ENCODE measurements around the gene APRT. TPM values are rescaled to one million over a fixed set of nuclear protein-coding genes. Genes with fewer than 3 reads are reported as not detected.

Gene APRT
- total RNA-seq, 1 experiment from 2014 or later = 134 TPM

DNA sequence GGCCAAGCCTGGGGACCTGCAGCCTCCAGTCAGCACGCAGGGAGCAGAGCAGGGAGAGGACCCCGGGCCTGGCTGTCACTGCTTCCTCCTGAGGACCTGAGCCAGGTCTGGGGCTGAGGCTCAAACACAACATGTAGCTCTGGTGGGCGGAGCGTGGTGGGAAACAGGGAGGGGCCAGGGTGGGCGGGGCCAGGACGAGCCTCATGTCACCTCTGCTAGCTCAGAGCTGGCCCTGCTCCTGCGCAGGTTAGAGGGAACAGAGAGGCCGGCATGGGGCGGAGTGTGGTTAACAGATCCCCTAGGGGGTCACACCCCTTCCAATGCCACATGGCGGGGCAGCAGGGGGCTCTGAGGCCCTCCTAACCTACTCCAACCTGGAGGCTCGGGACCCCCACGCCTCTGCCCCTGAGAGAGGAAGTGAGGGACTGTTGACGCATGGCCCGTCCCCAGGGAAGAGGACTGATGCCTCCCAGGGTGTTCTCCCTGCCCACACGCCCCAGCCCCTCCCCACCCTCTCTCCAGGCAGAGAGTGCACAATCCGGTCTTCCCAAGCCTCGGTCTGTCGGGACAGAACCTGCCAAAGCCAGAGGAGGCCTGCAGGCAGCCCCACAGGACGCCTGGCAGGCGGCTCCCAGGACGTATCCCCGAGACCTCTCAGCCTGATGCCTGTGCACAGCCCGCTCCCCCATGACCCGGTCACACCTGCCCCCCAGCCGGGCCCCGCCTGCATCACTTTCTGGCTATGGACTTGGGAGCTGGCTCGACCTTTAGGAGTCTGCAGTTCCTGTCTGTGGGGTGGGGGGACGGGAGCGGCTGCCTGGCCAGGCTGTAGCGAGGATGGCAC, 41.9 kb downstream of the APRT start:
- intact Hi-C loops (cut with micrococcal nuclease; ENCODE audit: unreplicated experiment) = no loop called here
- Histone ChIP-seq H3K27me3 (replicated peaks; ENCODE audit: insufficient read depth, low read depth, low read length, poor library complexity) (no peaks in the 10 kb centered on the region), H3K36me3 (ENCODE audit: insufficient read depth, low read length, poor library complexity, severe bottlenecking) (no peaks in the 10 kb centered on the region), H3K4me3 (ENCODE audit: low read depth, low read length, poor library complexity, severe bottlenecking) (peak overlapping the region; percentile 29), H3K27ac (ENCODE audit: low read depth, low read length, poor library complexity, severe bottlenecking) (peak overlapping the region; percentile 93), H3K9me3 (ENCODE audit: low read depth, low read length, poor library complexity, severe bottlenecking) (no peaks in the 10 kb centered on the region), H3K4me1 (ENCODE audit: insufficient read depth, low read length, poor library complexity, severe bottlenecking) (peaks cover 64% of the 10 kb centered on the region)
- DNase-seq (ENCODE audit: low spot score) = peak; percentile 78
- BruUV-seq (replicated peaks) = no TSS peak
- POLR2A ChIA-PET (ENCODE audit: low non-redundant PET) = interaction anchor here (0.6 to 1.0 kb wide), 2 partner anchors 13 to 407 kb away, joined by 3 read pairs; no protein-coding TSS in a partner anchor
- CTCF ChIA-PET = interaction anchor here (1.1 to 1.4 kb wide), 2 partner anchors 12 to 15 kb away, joined by 5 read pairs; partner anchors contain the start of gene PIEZO1
- TF ChIP-seq EZH2 (IDR thresholded peaks at IDR 0.05; ENCODE audit: borderline replicate concordance, low read depth, low read length, poor library complexity, severe bottlenecking) (no peak), CTCF (conservative IDR thresholded peaks at IDR 0.05; ENCODE audit: low read depth, low read length) (no peak)

DNA sequence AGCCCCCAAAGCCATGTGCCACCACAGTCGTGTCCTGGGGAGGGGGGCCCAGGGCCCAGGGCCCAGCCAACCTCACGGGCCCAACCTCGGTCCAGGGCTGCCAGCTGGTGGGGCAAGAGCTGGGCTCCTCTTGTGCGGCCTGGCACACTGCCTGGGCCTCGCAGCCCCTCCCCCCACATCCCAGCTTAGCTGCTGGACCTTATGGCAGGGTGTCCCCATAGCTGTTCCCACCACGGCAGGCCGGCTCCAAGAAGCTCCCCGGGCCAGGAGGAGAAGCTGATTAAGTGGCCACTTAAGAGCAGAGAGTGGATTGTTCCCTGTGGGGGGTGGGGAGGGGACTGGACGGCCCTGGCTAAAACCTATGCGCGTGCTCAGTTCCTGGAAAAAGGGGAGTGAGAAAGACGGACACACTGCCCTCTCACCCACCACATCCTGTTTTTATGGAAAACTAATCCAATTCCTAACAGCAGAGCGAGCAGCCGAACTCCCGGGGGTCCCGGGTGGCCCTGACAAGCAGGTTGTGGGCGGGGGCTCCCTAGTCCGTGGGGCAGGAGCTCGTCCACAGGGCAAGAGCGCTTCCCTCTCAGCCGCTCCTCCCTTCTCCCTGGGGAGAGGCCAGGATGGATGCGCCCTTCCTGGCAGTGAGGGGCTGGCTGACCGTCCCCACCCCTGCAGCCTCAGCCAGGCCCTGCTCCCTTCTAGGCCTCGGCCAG, 43.5 kb downstream of the APRT start:
- Histone ChIP-seq H3K27me3 (replicated peaks; ENCODE audit: insufficient read depth, low read depth, low read length, poor library complexity) (no peaks in the 10 kb centered on the region), H3K4me3 (ENCODE audit: low read depth, low read length, poor library complexity, severe bottlenecking) (no peak overlapping the region), H3K36me3 (ENCODE audit: insufficient read depth, low read length, poor library complexity, severe bottlenecking) (peaks cover 4% of the 10 kb centered on the region), H3K9me3 (ENCODE audit: low read depth, low read length, poor library complexity, severe bottlenecking) (no peaks in the 10 kb centered on the region), H3K4me1 (ENCODE audit: insufficient read depth, low read length, poor library complexity, severe bottlenecking) (peaks cover 57% of the 10 kb centered on the region), H3K27ac (ENCODE audit: low read depth, low read length, poor library complexity, severe bottlenecking) (peak overlapping the region; percentile 75)
- no peak for DNase-seq (ENCODE audit: low spot score)
- no TSS peak for BruUV-seq (replicated peaks)
- TF ChIP-seq CTCF (conservative IDR thresholded peaks at IDR 0.05; ENCODE audit: low read depth, low read length) = no peak
- TF ChIP-seq EZH2 (IDR thresholded peaks at IDR 0.05; ENCODE audit: borderline replicate concordance, low read depth, low read length, poor library complexity, severe bottlenecking) = no peak
- intact Hi-C loops (cut with micrococcal nuclease; ENCODE audit: unreplicated experiment) = no loop called here
- CTCF ChIA-PET = no interaction called here
- POLR2A ChIA-PET (ENCODE audit: low non-redundant PET) = no interaction called here

DNA sequence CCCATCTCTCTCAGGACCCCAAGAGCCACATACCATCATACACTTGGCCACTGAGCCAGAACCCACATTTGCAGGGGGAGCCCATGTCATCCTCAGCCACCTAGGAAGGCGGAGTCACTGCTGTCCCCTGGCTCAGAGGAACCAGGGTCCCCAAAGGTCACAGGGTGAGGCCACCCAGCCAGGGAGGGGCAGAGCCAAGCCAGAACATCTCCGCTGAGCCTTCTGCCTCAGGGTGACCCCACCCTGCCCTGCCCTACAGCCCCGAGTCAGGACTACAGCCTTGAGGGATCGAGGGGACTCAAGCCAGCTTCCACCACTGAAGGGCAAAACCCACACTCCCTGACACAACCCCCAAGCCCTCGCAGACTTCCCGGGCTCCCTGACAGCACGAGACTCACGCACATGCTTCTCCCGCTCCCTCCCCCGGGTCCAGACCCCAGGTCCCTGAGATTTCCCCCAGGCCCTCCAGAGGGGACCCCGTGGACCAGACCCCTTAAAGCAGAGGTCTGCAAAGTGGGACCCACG, 44.1 kb downstream of the APRT start:
- Histone ChIP-seq H3K27me3 (replicated peaks; ENCODE audit: insufficient read depth, low read depth, low read length, poor library complexity) (no peaks in the 10 kb centered on the region), H3K36me3 (ENCODE audit: insufficient read depth, low read length, poor library complexity, severe bottlenecking) (peaks cover 4% of the 10 kb centered on the region), H3K9me3 (ENCODE audit: low read depth, low read length, poor library complexity, severe bottlenecking) (no peaks in the 10 kb centered on the region), H3K4me3 (ENCODE audit: low read depth, low read length, poor library complexity, severe bottlenecking) (no peak overlapping the region), H3K27ac (ENCODE audit: low read depth, low read length, poor library complexity, severe bottlenecking) (peak overlapping the region; percentile 75), H3K4me1 (ENCODE audit: insufficient read depth, low read length, poor library complexity, severe bottlenecking) (peaks cover 51% of the 10 kb centered on the region)
- intact Hi-C loops (cut with micrococcal nuclease; ENCODE audit: unreplicated experiment) = no loop called here
- POLR2A ChIA-PET (ENCODE audit: low non-redundant PET) = no interaction called here
- DNase-seq (ENCODE audit: low spot score) = no peak
- CTCF ChIA-PET = no interaction called here
- TF ChIP-seq EZH2 (IDR thresholded peaks at IDR 0.05; ENCODE audit: borderline replicate concordance, low read depth, low read length, poor library complexity, severe bottlenecking) = no peak
- no peak for TF ChIP-seq CTCF (conservative IDR thresholded peaks at IDR 0.05; ENCODE audit: low read depth, low read length)
- no TSS peak for BruUV-seq (replicated peaks)
